AG04449 (cell line): Measurements from ENCODE around the gene MAP3K7.
"Not testable (repeated sequence)": the region's sequence is repeated elsewhere in the genome, so short reads cannot be mapped to it uniquely, and the experiment has no call there.

ENCODE experiments used
- CTCF ChIA-PET: fragments of 350-600 bp; formaldehyde crosslinking; extraction: SDS; loops from one replicate; lab custom pipeline; 2021; ENCODE audit warnings: antibody characterized with exemption; lab: Yijun Ruan, JAX
- POLR2A ChIA-PET: fragments of 400-600, 350-600 bp; formaldehyde crosslinking; extraction: SDS; loops from one replicate; lab custom pipeline; 2020; ENCODE audit warnings: antibody characterized with exemption, inconsistent platforms; lab: Yijun Ruan, JAX
- DNase-seq: peaks from one replicate; pipeline ENCODE4 v3.0.0-alpha.2; 2010; ENCODE audit warnings: low read depth, low spot score
- H3K4me3 ChIP-seq: 2 replicates; pipeline ENCODE4 v1.5.1; 2011; ENCODE audit warnings: low read depth, mild to moderate bottlenecking, control low read depth, low read length
- TF ChIP-seq, protein P1 (sequence below): IDR thresholded peaks from one replicate; pipeline ENCODE4 v1.5.1; 2011; ENCODE audit warnings: mild to moderate bottlenecking, moderate library complexity, low read length, control low read depth, inconsistent platforms; ENCODE audit not compliant: insufficient read depth; ENCODE audit errors: missing control alignments

MAP3K7 gene

DNA sequence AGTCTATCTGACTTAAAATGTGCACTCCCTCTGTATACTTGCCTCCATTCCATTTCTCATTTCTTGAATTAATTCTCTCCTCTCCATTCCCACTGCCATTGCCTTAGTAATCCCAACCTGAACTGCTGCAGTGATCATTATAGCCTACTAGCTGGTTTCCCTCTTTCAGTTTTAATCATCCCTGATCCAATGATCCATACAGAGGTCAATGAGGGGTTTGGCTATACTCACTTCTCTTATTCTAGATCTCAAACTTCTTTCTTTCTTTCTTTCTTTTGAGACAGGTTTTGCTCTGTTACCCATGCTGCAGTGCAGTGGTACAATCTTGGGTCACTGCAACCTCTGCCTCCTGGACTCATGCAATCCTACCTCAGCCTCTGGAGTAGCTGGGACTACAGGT lies 17.6 kb downstream of the MAP3K7 start:
- CTCF ChIA-PET = interaction anchor here (0.8 to 2.6 kb wide), 2 partner anchors 14 to 628 kb away, joined by 3 to 11 read pairs; no protein-coding TSS in a partner anchor
- no peak overlapping the region for H3K4me3 ChIP-seq
- POLR2A ChIA-PET = no interaction called here
- no peak for DNase-seq
- TF ChIP-seq, protein P1, sequence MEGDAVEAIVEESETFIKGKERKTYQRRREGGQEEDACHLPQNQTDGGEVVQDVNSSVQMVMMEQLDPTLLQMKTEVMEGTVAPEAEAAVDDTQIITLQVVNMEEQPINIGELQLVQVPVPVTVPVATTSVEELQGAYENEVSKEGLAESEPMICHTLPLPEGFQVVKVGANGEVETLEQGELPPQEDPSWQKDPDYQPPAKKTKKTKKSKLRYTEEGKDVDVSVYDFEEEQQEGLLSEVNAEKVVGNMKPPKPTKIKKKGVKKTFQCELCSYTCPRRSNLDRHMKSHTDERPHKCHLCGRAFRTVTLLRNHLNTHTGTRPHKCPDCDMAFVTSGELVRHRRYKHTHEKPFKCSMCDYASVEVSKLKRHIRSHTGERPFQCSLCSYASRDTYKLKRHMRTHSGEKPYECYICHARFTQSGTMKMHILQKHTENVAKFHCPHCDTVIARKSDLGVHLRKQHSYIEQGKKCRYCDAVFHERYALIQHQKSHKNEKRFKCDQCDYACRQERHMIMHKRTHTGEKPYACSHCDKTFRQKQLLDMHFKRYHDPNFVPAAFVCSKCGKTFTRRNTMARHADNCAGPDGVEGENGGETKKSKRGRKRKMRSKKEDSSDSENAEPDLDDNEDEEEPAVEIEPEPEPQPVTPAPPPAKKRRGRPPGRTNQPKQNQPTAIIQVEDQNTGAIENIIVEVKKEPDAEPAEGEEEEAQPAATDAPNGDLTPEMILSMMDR = no peak

GRCh38 chr6:90567682-90568081 lies 19.2 kb downstream of the MAP3K7 start:
- H3K4me3 ChIP-seq, POLR2A ChIA-PET, CTCF ChIA-PET, DNase-seq: not testable (repeated sequence)

- H3K4me3 ChIP-seq, CTCF ChIA-PET, DNase-seq, POLR2A ChIA-PET: not testable (repeated sequence)
Measured at GRCh38 chr6:90562341-90562740, 24.5 kb downstream of the MAP3K7 start.

- H3K4me3 ChIP-seq = no peak overlapping the region
- ChIA-PET CTCF (no interaction called here), POLR2A (no interaction called here)
- DNase-seq = no peak
- TF ChIP-seq, protein P1 = no peak
Measured at GRCh38 chr6:90559931-90560330, 26.9 kb downstream of the MAP3K7 start.

DNA sequence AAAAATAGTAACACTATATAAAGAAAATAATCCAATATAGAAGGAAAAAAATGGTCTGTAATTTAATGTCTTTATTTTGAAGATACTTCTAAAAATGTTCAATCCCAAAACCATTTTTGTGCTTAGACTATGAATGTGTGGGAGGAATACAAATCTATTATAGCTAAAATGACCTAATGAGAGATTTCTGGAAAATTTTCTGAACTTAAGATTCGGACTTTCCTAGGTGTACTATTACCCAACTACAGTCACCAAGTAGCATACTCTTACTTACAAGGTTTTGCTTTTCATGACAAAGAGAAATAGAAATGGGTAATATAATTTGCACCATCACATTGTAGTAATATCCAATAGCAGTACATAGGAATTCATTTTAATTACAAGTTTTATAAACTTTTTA lies 29.9 kb downstream of the MAP3K7 start:
- TF ChIP-seq, protein P1 = no peak
- POLR2A ChIA-PET = no interaction called here

DNA sequence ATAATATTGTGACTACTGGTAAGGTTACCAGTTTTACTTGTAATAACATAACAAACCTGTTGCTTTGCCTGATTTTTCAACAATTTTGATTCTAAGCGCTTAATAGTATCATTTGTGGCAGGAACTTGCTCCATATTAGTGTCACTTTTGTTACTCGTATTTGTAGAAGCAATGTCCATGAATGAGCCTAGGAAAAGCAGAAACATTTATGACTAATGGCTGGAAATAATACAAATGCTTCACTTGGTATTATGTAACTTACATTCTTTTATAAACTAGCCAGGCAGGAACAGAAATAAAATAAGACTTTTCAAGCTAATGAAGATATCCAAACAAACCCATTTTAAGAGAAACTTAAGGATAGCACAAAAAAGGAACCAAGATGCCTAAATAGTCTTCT lies 38.9 kb downstream of the MAP3K7 start:
- ChIA-PET POLR2A (no interaction called here), CTCF (no interaction called here)
- no peak for DNase-seq
- TF ChIP-seq, protein P1 = no peak
- H3K4me3 ChIP-seq = no peak overlapping the region

More for the DNA sequence above, 29.9 kb downstream of the MAP3K7 start:
- DNase-seq = no peak
- CTCF ChIA-PET = no interaction called here
- H3K4me3 ChIP-seq = no peak overlapping the region

DNA sequence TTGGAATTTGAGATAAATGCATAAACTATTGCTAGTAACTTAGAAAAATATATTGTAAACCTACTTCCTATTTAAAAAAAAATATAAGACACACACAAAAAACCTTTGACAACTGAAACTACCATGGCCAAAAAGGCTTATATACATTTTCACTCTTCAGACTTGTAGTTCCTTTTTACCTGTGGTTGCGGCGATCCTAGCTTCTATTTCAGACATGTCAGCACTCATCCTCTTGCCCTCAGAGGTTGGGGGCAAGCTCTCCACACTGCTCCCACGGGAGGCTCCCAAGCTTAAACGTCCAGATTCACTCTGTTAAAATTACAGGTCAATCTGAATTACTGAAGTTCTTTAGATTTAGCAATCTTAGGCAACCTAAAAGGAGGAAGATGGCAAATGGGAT lies 39.8 kb downstream of the MAP3K7 start:
- DNase-seq = no peak
- TF ChIP-seq, protein P1 = no peak
- ChIA-PET CTCF (no interaction called here), POLR2A (no interaction called here)
- H3K4me3 ChIP-seq = no peak overlapping the region
